Mucosa of descending colon (tissue), 3 donors: ENCODE data around the gene KCNN3. TPM values are rescaled to one million over a fixed set of nuclear protein-coding genes. Genes with fewer than 3 reads are reported as not detected.

Experiments used
- ATAC-seq: fragments of 200-7000 bp; cut with Tn5 transposase; one replicate; pipeline ENCODE4 v1.9.1; 2020; ENCODE audit warnings: mild to moderate bottlenecking, moderate library complexity
- DNase-seq, 3 donors: peaks; one replicate each; pipeline ENCODE4 v3.0.0-alpha.2; 2020
- H3K36me3 ChIP-seq: fragments of 200-600 bp; one replicate; pipeline ENCODE4 v1.8.0; 2021; ENCODE audit warnings: low read depth, mild to moderate bottlenecking
- H3K4me1 ChIP-seq: fragments of 200-600 bp; one replicate; pipeline ENCODE4 v1.8.0; 2021; ENCODE audit warnings: low read depth, mild to moderate bottlenecking
- H3K4me3 ChIP-seq: fragments of 200-600 bp; one replicate; pipeline ENCODE4 v1.8.0; 2021; ENCODE audit warnings: mild to moderate bottlenecking
- H3K9me3 ChIP-seq: fragments of 200-600 bp; one replicate; pipeline ENCODE4 v1.8.0; 2021; ENCODE audit warnings: mild to moderate bottlenecking
- intact Hi-C, 2 donors: fragments of 100-400 bp; cut with DNase I in 1 of 2; cut with micrococcal nuclease in 1 of 2; formaldehyde crosslinking; loops; one replicate each; pipeline versions ENCODE4 v1.11.0 to v1.11.1; 2022; cut with DNase I, micrococcal nuclease
- total RNA-seq, 3 donors: library from RNA; stranded (reverse); fragmentation: NEBNext Ultra II Directional in 2 of 3; extraction: Animal tissue kit (Norgen Biotek cat#: 25700) in 2 of 3; gene quantifications; one replicate each; pipeline versions ENCODE4 v1.2.1 to v1.2.4, GENCODE V29; 2021 to 2023
- TF ChIP-seq, protein P1 (sequence below): fragments of 200-600 bp; IDR thresholded peaks from one replicate; pipeline ENCODE4 v1.8.0; 2022; ENCODE audit warnings: antibody characterized with exemption, mild to moderate bottlenecking
- donor health status: DM: no; HTN: no; CAD: no; lungs with moderate emphysema.
- donor health status: DM: no; HTN: no; CAD: no.
- donor health status: DM: no; HTN: yes; CAD: no.

KCNN3 gene
- total RNA-seq, 3 donors from 2014 or later, result 1.5 to 19.3 (median 2.0) TPM

DNA sequence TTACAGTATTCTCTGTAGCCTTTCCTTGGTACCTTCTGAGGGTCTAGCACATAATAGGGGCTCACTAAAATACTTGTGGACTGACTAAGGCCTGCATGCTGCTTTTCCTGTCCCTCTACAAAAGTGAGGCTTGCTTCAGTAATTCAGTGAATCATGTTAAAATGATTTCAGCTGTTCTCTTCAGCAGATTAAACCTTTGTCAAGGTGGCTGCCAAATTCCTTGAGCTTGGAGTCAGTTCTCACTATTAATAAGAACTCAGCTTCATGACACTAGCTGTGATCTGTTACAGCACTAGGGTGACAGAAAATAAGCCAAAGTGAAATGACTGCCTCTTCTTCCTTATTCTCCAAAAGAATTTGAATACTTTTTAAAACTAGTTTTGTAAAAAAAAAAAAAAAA, 128.8 kb downstream of the KCNN3 start:
- Histone ChIP-seq H3K4me1 (no peaks in the 10 kb centered on the region), H3K36me3 (no peaks in the 10 kb centered on the region), H3K9me3 (no peaks in the 10 kb centered on the region), H3K4me3 (no peak overlapping the region)
- DNase-seq (no peak), ATAC-seq (no peak)
- intact Hi-C loops, result no loop called here
- TF ChIP-seq, protein P1, sequence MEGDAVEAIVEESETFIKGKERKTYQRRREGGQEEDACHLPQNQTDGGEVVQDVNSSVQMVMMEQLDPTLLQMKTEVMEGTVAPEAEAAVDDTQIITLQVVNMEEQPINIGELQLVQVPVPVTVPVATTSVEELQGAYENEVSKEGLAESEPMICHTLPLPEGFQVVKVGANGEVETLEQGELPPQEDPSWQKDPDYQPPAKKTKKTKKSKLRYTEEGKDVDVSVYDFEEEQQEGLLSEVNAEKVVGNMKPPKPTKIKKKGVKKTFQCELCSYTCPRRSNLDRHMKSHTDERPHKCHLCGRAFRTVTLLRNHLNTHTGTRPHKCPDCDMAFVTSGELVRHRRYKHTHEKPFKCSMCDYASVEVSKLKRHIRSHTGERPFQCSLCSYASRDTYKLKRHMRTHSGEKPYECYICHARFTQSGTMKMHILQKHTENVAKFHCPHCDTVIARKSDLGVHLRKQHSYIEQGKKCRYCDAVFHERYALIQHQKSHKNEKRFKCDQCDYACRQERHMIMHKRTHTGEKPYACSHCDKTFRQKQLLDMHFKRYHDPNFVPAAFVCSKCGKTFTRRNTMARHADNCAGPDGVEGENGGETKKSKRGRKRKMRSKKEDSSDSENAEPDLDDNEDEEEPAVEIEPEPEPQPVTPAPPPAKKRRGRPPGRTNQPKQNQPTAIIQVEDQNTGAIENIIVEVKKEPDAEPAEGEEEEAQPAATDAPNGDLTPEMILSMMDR, result no peak

DNA sequence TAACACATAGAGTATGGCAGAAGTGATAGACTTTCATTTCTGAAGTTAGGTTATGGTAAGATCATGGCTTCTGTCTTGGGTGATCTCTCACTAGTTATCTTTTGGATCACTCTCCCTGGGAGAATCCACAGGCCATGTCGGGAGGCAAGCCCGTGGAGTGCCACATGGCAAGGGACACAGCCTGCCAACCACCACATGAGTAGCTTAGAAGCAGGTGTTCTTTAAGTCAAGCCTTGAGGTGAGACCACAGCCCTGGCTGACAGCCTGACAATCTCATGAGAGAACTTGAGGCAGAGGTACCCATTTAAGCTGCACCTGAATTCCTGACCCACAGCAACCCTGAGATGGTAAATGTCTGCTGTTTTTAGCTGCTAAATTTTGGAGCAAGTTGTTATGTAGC, 130.4 kb downstream of the KCNN3 start:
- ATAC-seq (no peak), DNase-seq (no peak)
- Histone ChIP-seq H3K4me1 (no peaks in the 10 kb centered on the region), H3K9me3 (no peaks in the 10 kb centered on the region), H3K4me3 (no peak overlapping the region), H3K36me3 (no peaks in the 10 kb centered on the region)
- intact Hi-C loops, result no loop called here
- TF ChIP-seq, protein P1, result no peak

DNA sequence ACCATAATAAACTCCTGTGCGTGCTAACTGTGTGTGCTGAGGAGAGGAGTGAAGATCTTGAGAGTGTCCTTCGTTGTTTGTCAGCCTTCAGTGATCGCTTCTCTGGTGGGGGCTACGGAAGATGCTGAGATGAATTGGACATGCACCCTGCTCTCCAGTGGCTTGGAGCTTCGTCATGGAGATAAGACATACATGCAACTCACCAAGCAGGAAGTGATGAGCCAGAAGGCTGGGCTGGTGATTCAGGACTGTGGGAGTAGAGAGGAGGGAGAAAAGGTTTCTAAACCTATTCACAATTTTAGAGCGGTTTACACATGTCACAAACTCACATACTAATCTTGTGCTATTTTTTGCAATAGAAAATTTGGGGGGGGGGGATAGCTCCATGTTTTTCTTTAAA, 133.2 kb downstream of the KCNN3 start:
- H3K9me3 ChIP-seq, result no peaks in the 10 kb centered on the region
- H3K4me1 ChIP-seq, result no peaks in the 10 kb centered on the region
- H3K4me3 ChIP-seq, result no peak overlapping the region
- ATAC-seq (no peak), DNase-seq (no peak)
- TF ChIP-seq, protein P1, result no peak
- no peaks in the 10 kb centered on the region for H3K36me3 ChIP-seq
- intact Hi-C loops, result no loop called here

DNA sequence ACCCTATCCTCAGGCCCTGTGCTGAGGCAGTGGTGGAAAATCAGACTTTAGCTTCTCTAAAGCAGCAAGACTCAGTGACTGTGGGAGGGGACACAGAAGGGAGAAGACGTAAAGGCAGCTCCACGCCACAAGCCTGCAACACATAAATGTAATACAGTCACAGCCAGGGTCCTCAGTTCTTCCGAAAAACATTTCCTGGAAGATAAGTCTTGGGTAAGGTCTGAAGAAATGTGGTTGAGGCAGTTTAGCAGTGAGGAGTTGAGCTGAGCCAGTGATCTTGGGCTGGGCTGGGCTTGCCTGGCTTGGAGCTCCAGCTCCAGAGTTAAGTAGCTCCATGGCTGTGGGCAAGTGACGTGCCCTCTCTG, 134.3 kb downstream of the KCNN3 start:
- DNase-seq (no peak), ATAC-seq (no peak)
- Histone ChIP-seq H3K36me3 (no peaks in the 10 kb centered on the region), H3K4me3 (no peak overlapping the region), H3K9me3 (no peaks in the 10 kb centered on the region), H3K4me1 (no peaks in the 10 kb centered on the region)
- intact Hi-C loops, result no loop called here
- TF ChIP-seq, protein P1, result no peak

DNA sequence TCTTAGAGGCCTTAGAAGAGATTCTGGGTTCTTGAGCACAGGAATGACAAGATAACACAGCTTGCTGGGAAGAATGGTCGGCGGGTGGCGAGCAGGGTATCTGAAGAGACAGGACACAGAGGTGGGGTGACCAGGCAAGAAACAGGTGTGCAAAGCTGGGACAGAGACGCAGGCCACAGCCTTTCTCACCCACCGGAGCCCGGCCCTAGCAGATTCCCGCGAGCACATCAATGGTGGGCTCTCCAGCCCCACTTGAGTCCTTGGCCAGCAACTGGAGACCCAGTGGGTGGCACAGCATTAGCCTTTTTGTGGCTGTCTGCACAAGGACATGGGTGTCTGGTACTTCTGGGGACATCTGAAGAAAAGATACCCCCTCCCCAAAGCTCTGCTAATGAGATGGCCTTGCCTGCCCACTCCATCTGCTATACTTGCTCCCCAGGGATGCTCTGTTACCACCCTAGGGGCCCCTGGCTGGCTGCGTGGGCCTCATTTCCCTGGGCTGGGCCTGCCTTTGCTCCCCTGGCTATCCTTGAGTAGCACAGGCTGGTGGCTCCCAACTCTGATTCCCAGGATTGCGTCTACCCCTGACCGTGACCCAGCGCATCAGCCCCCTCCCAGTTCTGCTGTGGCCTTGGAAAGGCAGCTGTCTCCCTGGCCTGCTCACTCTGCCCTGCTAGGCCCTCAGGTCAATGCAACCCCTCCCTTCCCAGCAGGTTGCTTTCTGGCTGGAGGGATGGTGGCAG, 134.8 kb downstream of the KCNN3 start:
- Histone ChIP-seq H3K36me3 (no peaks in the 10 kb centered on the region), H3K4me3 (no peak overlapping the region), H3K4me1 (no peaks in the 10 kb centered on the region), H3K9me3 (no peaks in the 10 kb centered on the region)
- DNase-seq, result no peak
- intact Hi-C loops, result no loop called here
- TF ChIP-seq, protein P1, result no peak
- no peak for ATAC-seq

DNA sequence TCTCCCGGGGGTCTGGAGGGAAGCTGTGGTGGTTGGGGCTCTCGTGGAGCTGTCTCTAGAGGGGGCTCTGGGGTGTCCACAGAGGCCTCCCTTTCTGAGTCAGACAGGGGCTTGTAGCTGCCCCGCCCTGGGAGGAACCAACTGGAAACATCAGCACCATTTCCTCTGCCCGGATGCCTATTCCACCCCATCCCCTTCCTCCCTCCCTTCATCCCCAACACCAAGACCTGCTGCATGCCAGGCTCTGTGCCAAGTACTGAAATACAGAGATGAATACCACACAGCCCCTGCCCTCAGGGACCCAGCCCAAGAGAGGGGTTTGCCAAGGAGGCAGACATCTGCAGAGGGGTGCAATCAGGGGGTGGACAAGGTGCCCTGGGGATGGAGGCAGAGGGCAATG, 136.5 kb downstream of the KCNN3 start:
- H3K36me3 ChIP-seq, result no peaks in the 10 kb centered on the region
- no peak for DNase-seq
- no peaks in the 10 kb centered on the region for H3K9me3 ChIP-seq
- H3K4me1 ChIP-seq, result no peaks in the 10 kb centered on the region
- TF ChIP-seq, protein P1, result no peak
- ATAC-seq, result no peak
- no peak overlapping the region for H3K4me3 ChIP-seq
- intact Hi-C loops, result no loop called here
